Choroid plexus epithelial cell (primary cell): ENCODE measurements around the gene OR5B21.
A peak's percentile ranks its signal among the peaks of the same experiment; 100 is the strongest.

ENCODE experiments used
- DNase-seq: peaks from one replicate; pipeline ENCODE4 v3.0.0-alpha.2; 2010; ENCODE audit warnings: low read depth
- H3K4me3 ChIP-seq: 2 replicates; pipeline ENCODE4 v1.5.1; 2011; ENCODE audit warnings: low read depth, mild to moderate bottlenecking, control low read depth, low read length, moderate library complexity
- TF ChIP-seq, protein P1 (sequence below): conservative IDR thresholded peaks from 2 replicates; pipeline ENCODE4 v1.5.1; 2011; ENCODE audit warnings: low read depth, mild to moderate bottlenecking, control low read depth, inconsistent platforms, low read length, moderate library complexity

The OR5B21 gene

DNA sequence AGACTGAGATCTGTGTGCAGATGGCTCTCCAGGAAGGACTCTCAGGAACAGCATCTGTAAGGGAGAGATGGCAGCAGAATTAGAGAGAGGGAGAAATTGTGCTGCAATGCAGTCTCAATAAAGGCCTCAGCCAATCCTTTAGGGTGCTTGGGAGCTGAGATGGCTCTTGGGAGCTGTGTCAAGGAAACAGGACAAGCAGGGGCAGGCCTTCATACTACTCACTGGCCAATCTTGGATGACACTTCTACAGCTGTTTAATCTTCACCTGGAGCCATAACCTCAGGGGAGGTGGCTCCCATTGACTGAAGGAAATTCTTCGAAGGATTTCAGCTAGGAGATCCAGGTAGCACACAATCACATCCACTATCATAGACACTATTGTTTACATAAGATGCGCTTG, 10.0 kb downstream of the OR5B21 start:
- TF ChIP-seq, protein P1, sequence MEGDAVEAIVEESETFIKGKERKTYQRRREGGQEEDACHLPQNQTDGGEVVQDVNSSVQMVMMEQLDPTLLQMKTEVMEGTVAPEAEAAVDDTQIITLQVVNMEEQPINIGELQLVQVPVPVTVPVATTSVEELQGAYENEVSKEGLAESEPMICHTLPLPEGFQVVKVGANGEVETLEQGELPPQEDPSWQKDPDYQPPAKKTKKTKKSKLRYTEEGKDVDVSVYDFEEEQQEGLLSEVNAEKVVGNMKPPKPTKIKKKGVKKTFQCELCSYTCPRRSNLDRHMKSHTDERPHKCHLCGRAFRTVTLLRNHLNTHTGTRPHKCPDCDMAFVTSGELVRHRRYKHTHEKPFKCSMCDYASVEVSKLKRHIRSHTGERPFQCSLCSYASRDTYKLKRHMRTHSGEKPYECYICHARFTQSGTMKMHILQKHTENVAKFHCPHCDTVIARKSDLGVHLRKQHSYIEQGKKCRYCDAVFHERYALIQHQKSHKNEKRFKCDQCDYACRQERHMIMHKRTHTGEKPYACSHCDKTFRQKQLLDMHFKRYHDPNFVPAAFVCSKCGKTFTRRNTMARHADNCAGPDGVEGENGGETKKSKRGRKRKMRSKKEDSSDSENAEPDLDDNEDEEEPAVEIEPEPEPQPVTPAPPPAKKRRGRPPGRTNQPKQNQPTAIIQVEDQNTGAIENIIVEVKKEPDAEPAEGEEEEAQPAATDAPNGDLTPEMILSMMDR, result no peak
- no peak overlapping the region for H3K4me3 ChIP-seq
- DNase-seq, result no peak

DNA sequence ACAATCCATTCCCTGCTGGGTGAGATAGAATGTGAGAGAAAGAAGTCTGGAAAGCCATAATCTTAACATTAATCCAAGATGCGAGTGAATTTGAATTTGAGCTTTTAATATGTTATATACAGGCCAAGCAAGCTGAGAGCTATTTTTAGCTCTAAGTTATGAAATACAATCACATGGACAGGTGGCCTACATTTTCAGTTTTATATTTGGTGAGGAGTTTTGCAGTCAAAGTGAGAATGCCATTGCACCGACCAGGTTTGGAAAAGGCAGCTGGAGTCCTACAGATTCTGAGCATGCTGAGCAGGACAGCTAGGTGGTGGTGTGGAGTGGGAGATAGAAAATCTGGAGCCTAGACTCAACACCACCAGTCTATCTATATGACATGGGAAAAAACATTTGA, 12.0 kb downstream of the OR5B21 start:
- no peak overlapping the region for H3K4me3 ChIP-seq
- no peak for DNase-seq
- TF ChIP-seq, protein P1, result peak; percentile 3

DNA sequence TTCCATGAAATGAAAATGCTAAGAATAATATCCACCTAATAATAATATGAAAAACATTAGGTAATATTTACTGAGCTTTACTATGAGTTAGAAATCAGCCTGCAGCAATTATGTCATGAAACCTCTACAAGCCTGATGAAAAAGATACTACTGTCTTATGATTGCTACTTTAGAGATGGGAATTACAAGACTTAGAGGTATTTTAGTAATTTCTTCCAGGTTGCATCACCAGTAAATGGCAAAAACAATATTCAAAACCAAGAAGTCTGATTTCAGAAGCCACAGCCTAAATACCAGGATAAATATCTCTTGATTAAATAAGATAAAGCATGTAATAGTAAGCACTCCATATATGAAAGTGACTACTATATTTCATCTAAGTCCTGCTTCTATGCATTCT, 13.8 kb downstream of the OR5B21 start:
- DNase-seq, result peak; percentile 51
- H3K4me3 ChIP-seq, result no peak overlapping the region
- TF ChIP-seq, protein P1, result no peak

DNA sequence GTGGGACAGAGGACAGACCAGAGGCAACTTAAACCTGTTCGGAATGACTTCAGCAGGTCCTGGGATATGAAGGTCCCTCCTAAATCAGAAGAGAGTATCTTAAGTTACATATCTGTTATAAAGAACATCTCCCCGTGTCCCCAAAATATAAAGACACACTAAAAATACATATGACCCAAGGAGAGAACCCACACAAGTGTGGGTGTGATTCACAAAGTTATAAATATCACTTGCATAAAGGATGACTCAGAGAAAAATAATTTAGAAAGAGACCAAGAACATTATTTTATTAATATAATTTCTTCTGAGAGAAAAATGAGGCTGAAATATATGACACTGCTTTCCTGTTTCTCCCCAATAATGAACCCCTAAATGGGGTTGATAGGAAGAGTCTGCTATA, 14.2 kb downstream of the OR5B21 start:
- DNase-seq, result peak; percentile 31
- TF ChIP-seq, protein P1, result no peak
- no peak overlapping the region for H3K4me3 ChIP-seq

DNA sequence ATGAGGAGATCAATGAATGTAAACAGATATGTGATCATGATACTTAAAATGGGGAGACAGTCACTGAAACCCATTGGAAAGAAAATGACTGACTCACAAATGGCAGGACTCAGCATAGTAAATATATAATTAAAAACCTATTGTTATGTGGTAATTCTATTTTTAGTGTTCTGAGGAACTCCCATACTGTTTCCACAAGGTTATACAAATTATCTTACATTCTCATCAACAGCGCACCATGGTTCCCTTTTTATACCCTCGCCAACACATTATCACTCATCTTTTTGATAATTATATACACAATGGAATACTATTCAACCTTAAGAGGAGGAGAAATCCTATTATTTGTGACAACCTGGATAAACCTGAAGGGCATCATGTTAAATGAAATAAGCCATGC, 17.1 kb downstream of the OR5B21 start:
- TF ChIP-seq, protein P1, result no peak

DNA sequence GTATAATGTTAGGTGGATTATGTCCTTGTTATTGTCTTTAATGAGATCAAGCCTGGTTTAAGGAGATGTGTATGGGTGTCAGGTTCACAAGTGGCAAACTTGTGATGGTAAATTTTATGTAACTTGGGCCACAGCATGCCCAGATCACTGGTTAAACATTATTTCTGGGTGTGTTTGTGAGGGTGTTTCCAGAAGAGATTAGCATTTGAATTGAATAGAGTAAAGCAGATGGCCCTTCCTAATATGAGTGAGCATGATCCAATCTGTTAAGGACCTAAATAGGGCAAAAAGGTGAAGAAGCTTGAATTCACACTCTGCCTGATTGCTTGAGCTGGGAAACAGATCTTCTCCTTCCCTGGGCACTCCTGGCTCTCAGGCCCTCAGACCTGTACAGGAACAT, 20.7 kb downstream of the OR5B21 start:
- DNase-seq, result no peak
- TF ChIP-seq, protein P1, result no peak
- no peak overlapping the region for H3K4me3 ChIP-seq

More for the DNA sequence above, 17.1 kb downstream of the OR5B21 start:
- no peak for DNase-seq
- no peak overlapping the region for H3K4me3 ChIP-seq

DNA sequence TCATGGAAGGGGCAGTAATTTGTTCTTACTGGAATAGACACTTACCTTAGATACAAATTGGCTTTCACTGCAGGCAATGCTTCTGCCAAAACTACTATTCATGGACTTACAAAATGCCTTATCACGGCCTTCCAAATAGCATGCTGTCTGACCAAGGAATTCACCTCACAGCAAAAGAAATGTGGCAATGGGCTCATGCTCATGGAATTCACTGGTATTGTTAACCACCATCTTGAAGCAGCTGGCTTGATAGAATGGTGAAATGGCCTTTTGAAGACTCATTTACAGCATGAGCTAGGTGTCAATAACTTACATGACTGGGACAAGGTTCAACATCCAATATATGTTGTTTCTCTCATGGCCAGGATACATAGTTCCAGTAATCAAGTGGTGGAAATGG, 21.9 kb downstream of the OR5B21 start:
- TF ChIP-seq, protein P1, result no peak
- DNase-seq, result no peak
- no peak overlapping the region for H3K4me3 ChIP-seq
